ENCODE measurements around the gene NCAPD3. TPM values are rescaled to one million over a fixed set of nuclear protein-coding genes. Genes with fewer than 3 reads are reported as not detected.

The NCAPD3 gene
- total RNA-seq, 1 donor from 2014 or later: 17.2 TPM

DNA sequence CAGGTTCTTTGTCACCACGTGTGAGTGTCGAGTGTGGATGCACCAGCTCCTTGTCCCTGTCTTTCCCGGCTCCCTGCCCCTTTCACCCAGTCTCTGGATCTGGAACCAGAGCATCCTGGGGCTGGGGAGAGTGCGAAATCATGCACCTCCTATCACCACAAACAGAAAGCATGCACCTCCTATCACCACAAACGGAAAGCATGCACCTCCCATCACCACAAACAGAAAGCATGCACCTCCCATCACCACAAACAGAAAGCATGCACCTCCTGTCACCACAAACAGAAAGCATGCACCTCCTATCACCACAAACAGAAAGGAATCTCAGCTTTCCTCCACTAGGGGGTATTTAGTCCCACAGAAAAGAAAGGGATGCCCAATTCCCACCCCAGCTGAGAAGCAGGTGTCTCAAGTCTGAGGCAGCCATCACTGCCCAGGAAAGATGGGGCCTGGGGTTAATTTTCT, 46.5 kb upstream of the NCAPD3 start:
- TF ChIP-seq, protein P1, sequence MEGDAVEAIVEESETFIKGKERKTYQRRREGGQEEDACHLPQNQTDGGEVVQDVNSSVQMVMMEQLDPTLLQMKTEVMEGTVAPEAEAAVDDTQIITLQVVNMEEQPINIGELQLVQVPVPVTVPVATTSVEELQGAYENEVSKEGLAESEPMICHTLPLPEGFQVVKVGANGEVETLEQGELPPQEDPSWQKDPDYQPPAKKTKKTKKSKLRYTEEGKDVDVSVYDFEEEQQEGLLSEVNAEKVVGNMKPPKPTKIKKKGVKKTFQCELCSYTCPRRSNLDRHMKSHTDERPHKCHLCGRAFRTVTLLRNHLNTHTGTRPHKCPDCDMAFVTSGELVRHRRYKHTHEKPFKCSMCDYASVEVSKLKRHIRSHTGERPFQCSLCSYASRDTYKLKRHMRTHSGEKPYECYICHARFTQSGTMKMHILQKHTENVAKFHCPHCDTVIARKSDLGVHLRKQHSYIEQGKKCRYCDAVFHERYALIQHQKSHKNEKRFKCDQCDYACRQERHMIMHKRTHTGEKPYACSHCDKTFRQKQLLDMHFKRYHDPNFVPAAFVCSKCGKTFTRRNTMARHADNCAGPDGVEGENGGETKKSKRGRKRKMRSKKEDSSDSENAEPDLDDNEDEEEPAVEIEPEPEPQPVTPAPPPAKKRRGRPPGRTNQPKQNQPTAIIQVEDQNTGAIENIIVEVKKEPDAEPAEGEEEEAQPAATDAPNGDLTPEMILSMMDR (IDR thresholded peaks at IDR 0.05; ENCODE audit: borderline replicate concordance): no peak
- H3K4me1 ChIP-seq: peaks cover 2% of the 10 kb centered on the region
- peaks cover 62% of the 10 kb centered on the region for H3K27me3 ChIP-seq (ENCODE audit: low read depth)
- H3K9me3 ChIP-seq (replicated peaks): no peaks in the 10 kb centered on the region
- H3K4me3 ChIP-seq: no peak overlapping the region
- H3K36me3 ChIP-seq: no peaks in the 10 kb centered on the region
- intact Hi-C loops (cut with micrococcal nuclease): no loop called here
- H3K27ac ChIP-seq (replicated peaks): no peak overlapping the region
- no peak for DNase-seq

DNA sequence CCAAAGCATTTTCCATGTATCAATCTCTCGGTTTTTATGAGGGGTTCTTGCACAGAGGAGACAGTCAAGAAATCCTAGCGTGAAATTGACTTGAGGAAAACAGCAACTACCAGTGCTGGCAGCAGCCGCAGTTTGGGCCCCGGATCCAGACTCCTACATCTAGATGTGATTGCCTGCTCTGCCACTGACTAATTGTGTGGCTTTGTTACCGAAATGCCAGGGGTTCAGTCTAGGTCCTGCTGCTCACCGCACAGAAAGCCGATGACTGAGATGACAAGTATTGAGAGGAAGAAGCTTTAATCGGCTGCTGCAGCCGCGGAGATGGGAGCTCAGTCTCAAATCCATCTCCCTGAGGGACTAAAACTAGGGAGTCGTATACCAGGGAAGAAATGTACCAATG, 44.2 kb upstream of the NCAPD3 start:
- TF ChIP-seq, protein P1 (IDR thresholded peaks at IDR 0.05; ENCODE audit: borderline replicate concordance): no peak
- no peak overlapping the region for H3K27ac ChIP-seq (replicated peaks)
- H3K27me3 ChIP-seq (ENCODE audit: low read depth): peaks cover 39% of the 10 kb centered on the region
- no peaks in the 10 kb centered on the region for H3K4me1 ChIP-seq
- intact Hi-C loops (cut with micrococcal nuclease): no loop called here
- no peaks in the 10 kb centered on the region for H3K9me3 ChIP-seq (replicated peaks)
- H3K4me3 ChIP-seq: no peak overlapping the region
- no peak for DNase-seq
- peaks cover 12% of the 10 kb centered on the region for H3K36me3 ChIP-seq

DNA sequence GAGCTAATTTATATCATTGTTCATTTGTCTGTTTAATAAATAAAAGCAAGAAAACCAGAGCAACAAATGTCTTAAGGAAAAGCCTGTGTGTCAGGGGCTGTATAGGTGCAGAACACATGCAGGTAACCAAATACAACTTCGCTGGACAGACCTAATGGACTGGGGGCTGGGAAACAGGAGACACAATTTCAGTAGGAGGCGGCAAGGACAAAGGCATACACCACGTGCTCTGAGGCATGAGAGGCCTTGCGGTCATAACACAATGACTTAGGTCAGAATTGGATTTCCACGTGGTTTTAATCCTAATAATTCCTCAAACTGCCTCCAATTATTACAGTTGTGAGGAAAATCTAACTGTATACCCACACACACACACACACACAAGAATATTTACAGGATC, 43.7 kb upstream of the NCAPD3 start:
- DNase-seq: no peak
- peaks cover 34% of the 10 kb centered on the region for H3K27me3 ChIP-seq (ENCODE audit: low read depth)
- intact Hi-C loops (cut with micrococcal nuclease): no loop called here
- no peaks in the 10 kb centered on the region for H3K4me1 ChIP-seq
- H3K4me3 ChIP-seq: no peak overlapping the region
- peaks cover 17% of the 10 kb centered on the region for H3K36me3 ChIP-seq
- H3K9me3 ChIP-seq (replicated peaks): no peaks in the 10 kb centered on the region
- H3K27ac ChIP-seq (replicated peaks): no peak overlapping the region
- TF ChIP-seq, protein P1 (IDR thresholded peaks at IDR 0.05; ENCODE audit: borderline replicate concordance): no peak

DNA sequence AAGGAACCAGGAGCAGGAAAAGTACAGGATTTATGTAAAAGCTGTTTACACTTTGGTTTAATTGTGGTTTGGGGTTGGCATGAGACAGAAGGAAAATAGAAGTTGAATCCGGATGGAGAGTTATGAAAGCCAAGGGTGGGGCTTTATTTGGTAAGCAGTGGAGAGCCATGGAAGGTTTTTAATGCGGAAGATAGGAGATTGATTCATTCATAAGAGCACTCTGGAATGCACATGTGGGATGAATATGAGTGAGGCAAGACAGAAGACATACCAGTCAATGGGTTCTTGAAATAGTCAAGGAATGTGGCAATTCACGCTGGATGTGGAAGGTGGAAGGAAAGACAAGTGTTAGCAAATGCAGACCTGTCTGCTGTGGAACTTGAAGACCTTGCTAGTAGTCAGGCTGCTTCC, 43.1 kb upstream of the NCAPD3 start:
- H3K27ac ChIP-seq (replicated peaks): no peak overlapping the region

DNA sequence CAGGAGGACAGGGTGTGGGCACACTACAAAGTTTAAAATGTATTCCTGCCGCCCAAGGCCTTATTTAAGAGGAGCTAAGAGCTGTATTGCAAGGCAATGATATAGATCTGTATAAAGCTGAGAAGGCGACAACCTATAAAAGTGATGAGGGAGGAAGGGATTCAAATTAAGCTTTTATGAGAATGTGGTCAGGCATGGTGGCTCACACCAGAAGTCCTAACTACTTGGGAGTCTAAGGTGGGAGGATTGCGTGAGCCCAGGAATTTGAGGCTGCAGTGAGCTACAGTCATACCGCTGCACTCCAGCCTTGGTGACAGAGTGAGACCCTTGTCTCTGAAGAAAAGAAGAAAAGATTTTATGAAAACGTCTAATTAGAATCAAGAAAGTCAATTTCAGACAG, 42.7 kb upstream of the NCAPD3 start:
- Histone ChIP-seq H3K36me3 (peaks cover 26% of the 10 kb centered on the region), H3K9me3 (replicated peaks) (no peaks in the 10 kb centered on the region), H3K27me3 (ENCODE audit: low read depth) (peaks cover 24% of the 10 kb centered on the region), H3K4me3 (no peak overlapping the region), H3K4me1 (no peaks in the 10 kb centered on the region), H3K27ac (replicated peaks) (no peak overlapping the region)
- TF ChIP-seq, protein P1 (IDR thresholded peaks at IDR 0.05; ENCODE audit: borderline replicate concordance): no peak
- DNase-seq: no peak
- intact Hi-C loops (cut with micrococcal nuclease): no loop called here

More for the DNA sequence above, 43.1 kb upstream of the NCAPD3 start:
- peaks cover 22% of the 10 kb centered on the region for H3K36me3 ChIP-seq
- no peak for DNase-seq
- TF ChIP-seq, protein P1 (IDR thresholded peaks at IDR 0.05; ENCODE audit: borderline replicate concordance): no peak
- no peak overlapping the region for H3K4me3 ChIP-seq
- H3K9me3 ChIP-seq (replicated peaks): no peaks in the 10 kb centered on the region
- intact Hi-C loops (cut with micrococcal nuclease): no loop called here
- H3K4me1 ChIP-seq: no peaks in the 10 kb centered on the region
- peaks cover 28% of the 10 kb centered on the region for H3K27me3 ChIP-seq (ENCODE audit: low read depth)
